Stimulated activated CD4-positive, alpha-beta T cell treated with anti-CD3 and anti-CD28 coated beads, Interleukin-1b, Interleukin-23, amount 100 ng/mL, for 24 hours (primary cell): ENCODE results near the gene PEX19.

ENCODE experiments used
- DNase-seq, 4 experiments: peaks; one replicate each; pipeline ENCODE4 v3.0.0-alpha.2; 2020; ENCODE audit warnings: low read depth in 4 of 4, low spot score in 1 of 4

The PEX19 gene

DNA sequence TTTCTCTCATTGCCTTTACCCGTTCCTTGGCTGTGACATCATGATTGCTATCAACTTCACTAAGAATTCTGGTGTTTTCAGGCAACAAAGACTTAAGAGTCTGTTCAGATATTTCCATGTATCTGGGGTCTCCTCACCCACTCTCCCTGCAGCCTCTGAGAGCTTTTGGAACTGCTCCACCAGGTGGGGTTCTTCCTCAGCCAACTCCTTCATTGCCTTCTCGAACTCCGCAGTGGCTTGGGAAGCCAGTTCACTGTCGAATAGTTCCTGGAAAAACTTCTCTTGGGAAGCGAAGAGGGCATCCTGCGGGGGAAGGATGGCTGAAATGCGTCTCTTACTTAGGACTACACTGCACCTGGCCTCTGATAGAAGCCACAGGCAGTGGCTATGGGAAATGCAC, 2.1 kb downstream of the PEX19 start:
- no peak for DNase-seq

DNA sequence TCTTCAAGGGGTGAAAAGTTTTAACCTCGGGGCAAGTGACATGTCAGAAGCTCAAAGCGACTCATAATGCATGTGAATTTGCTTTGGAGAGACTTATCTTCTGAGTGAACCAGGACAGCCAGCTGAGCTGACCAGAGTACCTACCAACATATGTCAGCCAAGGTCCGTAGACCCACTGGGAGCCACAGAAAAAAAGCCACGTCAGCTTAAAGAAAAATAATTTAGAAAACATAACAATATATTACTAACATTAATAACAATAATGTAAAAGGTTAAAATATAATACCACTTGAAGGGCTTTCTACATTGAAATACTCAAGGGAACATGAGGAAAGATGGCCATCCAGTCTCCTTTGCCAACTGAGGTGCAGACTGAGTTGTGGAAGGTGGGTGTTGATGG, 6.9 kb downstream of the PEX19 start:
- DNase-seq, result no peak

DNA sequence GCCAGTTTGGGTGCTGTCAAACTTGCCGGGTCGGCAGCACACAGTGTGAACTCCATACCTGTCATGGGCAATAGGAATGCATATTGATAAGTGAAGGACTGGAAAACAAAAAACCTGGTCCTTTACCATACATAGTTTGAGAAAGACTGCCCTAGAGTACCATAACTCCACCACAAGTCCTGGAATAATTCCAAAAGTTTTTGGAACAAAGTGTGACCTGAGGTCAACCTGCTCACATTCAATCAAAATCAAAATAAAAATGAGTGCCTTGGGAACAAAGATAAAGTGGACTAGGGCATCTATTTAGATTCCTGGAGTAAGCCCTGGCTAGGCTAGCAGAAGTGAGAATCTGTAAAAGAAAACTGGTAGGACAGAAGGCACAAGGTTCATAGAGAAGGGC, 7.6 kb downstream of the PEX19 start:
- no peak for DNase-seq

DNA sequence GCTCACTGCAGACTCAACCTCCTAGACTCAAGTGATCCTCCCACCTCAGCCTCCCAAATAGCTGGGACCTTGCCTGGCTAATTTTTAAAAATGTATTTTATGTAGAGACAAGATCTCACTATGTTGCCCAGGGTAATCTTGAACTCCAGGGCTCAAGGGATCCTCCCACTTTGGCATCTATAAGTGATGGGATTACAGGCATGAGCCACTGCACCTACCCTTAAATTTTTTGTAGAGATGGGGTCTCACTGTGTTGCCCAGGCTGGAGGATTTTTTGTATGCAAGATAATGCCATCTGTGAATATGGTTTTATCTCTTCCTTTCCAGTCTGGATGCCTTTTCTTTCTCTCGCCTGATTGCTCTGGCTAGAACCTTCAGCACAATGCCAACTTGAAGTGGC, 13.9 kb downstream of the PEX19 start:
- DNase-seq, result no peak

DNA sequence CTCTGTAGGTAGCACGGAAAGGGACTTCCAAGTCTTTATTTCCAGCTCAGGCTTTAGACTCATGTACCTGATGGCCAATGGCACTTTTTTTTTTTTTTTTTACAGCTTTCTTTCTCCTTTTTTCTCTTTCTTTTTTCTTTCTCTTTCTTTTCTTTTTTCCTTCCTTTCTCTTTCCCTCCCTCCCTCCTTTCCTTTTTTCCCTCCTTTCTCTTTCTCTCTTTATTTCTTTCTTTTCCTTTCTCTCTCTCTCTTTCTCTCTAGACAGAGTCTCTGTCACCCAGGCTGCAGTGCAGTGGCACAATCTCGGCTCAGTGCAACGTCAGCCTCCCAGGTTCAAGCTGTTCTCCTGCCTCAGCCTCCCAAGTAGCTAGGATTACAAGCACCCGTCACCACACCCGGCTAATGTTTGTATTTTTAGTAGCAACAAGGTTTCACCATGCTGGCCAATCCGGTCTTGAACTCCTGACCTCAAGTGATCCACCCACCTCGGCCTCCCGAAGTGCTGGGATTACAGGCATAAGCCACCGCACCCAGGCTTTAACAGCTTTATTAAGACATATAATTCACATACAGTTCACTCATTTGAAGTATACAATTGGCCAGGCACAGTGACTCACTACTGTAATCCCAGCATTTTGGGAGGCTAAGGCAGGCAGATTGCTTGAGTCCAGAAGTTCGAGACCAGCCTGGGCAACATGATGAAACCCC, 17.5 kb downstream of the PEX19 start:
- no peak for DNase-seq

GRCh38 chr1:160264795-160265307, 20.1 kb downstream of the PEX19 start:
- no peak for DNase-seq

GRCh38 chr1:160261893-160262794, 22.8 kb downstream of the PEX19 start, which contains the start of gene DCAF8:
Gene DCAF8, minus strand, starts transcription at chr1:160262549. Its CDS starts 18,541 bp downstream, at chr1:160244008.
- DNase-seq, result peak; percentile 90 to 98 (median 94)

DNA sequence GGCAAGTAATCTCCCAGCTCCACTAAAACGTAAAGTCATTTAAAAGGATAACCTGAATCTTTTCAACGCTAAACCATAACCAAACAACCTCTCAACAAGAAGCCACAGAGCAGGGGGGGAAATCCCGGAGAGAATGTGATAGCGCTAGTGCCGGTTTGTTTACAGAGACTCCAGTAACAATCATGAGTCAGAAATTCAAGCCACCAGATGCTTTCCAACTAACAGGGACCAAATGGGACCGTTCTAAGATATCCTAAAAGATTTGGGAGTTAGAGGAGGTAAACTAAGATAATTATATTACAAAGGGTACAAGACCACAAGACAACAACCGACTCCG, 23.4 kb downstream of the PEX19 start:
- peak; percentile 36 to 59 (median 45) for DNase-seq

- DNase-seq, result no peak
Measured at GRCh38 chr1:160260406-160261382, 24.2 kb downstream of the PEX19 start.

DNA sequence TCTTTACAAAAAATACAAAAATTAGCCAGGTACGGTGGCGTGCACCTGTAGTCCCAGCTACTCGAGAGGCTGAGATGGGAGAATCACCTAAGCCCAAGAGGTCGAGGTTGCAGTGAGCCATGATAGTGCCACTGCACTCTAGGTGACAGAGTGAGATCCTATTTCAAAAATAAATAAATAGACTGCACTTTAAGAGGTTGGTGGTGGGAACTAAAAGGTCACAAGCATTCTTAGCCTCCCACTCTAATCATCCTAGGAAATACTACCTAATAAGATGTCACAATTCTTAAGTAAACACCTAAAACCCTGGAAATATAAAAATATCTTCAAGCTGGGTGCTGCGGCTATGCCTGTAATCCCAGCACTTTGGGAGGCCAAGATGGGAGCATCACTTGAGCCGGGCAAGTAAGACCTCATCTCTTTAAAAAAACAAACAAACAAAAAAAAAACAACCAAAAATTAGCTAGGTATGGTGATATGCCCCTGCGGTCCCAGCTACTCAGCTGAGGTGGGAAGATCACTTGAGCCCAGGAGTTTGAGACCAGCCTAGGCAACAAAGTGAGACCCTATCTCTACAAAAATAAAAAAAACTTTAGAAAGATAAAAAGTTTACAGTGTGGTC, 26.6 kb downstream of the PEX19 start:
- no peak for DNase-seq

DNA sequence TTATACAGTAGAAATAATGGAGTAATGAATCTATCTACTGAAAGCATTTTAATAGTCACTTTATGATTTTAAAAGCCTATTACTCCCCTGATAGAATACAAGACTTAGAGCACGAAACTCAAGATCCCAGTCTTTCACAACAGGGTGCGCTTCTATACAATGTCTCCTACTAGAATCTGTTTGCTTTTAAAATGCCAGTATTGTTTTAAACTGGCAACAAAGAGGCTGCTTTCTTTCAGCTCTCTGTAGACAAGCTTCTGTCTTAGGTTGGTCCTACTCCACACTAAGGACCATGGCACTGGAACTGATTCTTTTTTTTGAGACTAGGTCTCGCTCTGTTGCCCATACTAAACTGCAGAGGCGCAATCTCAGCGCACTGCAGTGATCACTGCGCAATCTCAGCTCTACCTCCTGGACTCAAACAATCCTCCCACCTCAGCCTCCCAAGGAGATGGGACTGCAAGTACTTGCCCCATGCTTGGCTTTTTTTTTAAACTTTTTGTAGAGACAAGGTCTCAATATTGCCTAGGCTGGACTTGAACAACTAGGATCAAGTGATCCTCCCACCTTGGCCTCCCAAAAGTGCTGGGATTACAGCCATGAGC, 27.4 kb downstream of the PEX19 start:
- DNase-seq, result no peak

DNA sequence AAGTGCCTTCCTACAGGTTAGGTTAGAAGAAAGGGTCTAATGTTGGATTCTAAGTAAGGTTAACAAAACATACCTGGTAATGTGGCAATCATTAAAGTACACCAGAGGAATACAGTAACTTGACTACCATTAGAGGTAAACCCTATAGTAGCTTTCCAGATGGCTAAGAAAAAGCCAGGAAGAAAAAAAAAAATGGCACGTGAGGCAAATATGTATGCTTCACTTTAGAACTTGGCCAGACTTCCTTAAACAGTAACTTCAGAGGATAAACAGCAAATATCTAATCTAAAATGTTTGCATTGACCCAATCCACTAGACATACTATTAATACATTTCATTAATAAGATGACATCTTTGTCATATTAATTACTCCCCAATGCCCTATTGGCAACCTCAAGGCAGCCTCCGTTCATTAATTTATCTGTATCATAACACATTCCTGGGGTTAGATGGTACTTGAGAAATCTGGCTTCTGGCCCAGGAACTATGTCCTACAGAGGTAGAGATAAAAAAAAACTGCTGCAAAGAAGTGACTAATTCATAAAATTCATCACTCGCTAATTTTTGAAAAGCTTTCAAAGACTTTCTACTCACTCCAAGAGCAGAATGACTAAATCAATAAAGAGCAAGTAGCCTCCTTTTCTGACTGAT, 28.4 kb downstream of the PEX19 start:
- no peak for DNase-seq

- no peak for DNase-seq
Measured at GRCh38 chr1:160255781-160256300, 29.1 kb downstream of the PEX19 start.

DNA sequence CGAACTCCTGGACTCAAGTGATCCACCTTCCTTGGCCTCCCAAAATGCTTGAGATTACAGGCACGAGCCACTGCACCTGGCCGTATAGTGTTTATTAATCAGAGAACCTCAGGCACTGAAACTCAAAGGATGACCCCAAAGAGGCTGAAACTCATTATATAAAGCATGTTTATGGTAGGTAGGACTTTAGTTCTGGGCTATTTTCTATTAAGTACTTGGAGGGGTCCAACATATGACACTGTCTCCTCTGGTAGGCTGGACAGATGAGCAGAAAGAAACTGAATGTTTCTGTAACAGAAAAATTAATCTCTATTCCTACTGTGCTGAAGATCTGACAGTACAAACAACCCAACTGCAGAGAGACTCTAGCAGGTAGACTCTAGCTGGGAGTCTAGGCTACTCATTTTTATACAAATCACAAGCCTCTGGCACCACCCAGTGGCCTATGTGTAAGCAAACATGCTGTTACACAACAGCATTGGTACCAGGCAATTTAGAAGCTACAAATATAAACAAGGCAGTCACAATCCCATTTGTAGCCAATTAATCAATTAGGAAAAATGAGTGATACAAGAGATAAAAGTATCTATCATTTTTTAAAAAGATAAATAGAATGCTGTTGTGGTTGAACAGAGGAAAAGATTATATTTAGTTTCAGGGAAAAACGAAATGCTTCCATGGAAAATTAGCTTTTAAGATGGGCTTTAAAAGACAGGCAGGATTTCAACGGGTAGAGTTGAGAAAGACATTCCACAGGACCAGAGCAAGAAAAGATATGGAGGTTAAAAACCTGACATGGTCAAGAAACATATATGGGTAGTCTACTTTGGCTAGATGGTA, 33.0 kb downstream of the PEX19 start:
- DNase-seq, result peak in 2 of 4 experiments; percentile 14

DNA sequence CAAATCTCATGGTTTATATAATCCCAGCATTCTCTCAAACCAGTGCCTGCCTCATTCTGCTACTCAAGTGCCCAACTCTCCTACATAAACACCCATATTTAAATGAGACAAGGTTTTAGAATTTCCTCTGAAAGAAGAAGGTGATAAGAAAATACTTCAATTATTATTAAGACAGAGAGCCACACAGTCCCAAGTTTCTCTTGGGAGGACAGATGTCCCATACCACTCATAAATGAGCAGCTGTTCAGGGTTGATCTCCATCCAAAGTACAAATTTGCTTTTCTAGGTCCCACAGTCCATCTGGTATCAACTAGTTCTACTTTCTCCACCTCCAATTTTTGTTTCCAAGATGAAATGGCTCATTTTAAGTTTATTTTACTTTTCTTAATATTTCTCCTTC, 33.9 kb downstream of the PEX19 start:
- DNase-seq, result no peak

DNA sequence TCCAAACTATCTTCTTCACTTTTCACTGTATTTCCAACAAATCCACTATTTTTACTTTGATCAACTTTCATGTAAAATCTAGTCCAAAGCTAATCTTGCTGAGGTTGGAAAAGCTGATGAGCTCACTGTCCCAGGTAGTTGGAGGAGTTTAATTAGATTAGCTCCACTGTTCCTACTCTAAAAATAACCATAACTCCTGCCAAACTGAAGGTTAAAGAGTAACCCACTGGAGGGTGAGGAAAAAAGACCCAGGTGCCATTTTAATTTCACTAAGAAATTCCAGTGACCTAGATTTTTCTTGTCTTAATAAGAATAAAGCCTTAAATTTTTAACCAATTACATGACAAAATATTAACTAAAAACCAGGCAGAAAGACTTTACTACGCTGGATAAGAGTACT, 37.9 kb downstream of the PEX19 start:
- DNase-seq, result no peak

GRCh38 chr1:160245434-160245833, 39.5 kb downstream of the PEX19 start:
- DNase-seq, result no peak

GRCh38 chr1:160244209-160244608, 40.7 kb downstream of the PEX19 start:
- DNase-seq, result no peak

- no peak for DNase-seq
Measured at GRCh38 chr1:160243767-160244166, 41.2 kb downstream of the PEX19 start.
